H7 (cell line): ENCODE data around the gene AP3S2. TPM values are rescaled to one million over a fixed set of nuclear protein-coding genes. Genes with fewer than 3 reads are reported as not detected.
"Not testable (repeated sequence)": the region's sequence is repeated elsewhere in the genome, so short reads cannot be mapped to it uniquely, and the experiment has no call there.

ENCODE experiments used
- DNase-seq: peaks from one replicate; pipeline ENCODE4 v3.0.0; 2012
- H3K27me3 ChIP-seq: 2 replicates; pipeline ENCODE4 v1.6.0; 2011; ENCODE audit warnings: mild to moderate bottlenecking, low read length; ENCODE audit not compliant: control insufficient read depth, insufficient read depth
- H3K36me3 ChIP-seq: replicated peaks from 2 replicates; pipeline ENCODE4 v1.5.1; 2011; ENCODE audit warnings: low read length; ENCODE audit not compliant: control insufficient read depth, insufficient read depth
- H3K4me3 ChIP-seq: 2 replicates; pipeline ENCODE4 v1.5.1; 2011; ENCODE audit warnings: low read depth, mild to moderate bottlenecking, control low read depth, low read length, moderate library complexity; ENCODE audit not compliant: insufficient read depth
- total RNA-seq: library from RNA; depleted of rRNA; stranded (reverse); fragments of >200 nt; shearing (Covaris generic); gene quantifications from 2 replicates; pipeline ENCODE4 v1.2.3, GENCODE V29; 2014

The AP3S2 gene
- total RNA-seq, 1 experiment from 2014 or later: 39.6 TPM

DNA sequence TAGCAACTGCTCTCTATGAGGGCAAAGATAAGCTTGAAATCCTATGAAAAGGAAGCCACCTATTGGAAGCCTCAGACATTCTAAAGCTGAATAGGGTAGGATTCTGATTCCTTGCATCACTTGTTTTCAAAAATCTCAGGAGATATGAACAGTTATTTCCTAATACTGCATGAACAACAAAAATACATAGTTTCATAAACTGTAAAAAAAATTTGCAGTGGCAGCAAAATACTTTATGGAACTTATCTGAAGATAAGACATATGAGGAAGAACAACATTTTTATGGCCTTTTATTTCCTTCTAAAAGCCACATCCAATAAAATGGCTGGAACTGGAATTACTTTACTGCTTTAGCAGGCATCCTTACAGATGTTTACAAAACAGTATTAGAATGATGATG lies 29.9 kb downstream of the AP3S2 start:
- Histone ChIP-seq H3K4me3 (no peak overlapping the region), H3K36me3 (peaks cover 2% of the 10 kb centered on the region; the same call in 1 of the 2 replicates), H3K27me3 (no peaks in the 10 kb centered on the region)
- no peak for DNase-seq

DNA sequence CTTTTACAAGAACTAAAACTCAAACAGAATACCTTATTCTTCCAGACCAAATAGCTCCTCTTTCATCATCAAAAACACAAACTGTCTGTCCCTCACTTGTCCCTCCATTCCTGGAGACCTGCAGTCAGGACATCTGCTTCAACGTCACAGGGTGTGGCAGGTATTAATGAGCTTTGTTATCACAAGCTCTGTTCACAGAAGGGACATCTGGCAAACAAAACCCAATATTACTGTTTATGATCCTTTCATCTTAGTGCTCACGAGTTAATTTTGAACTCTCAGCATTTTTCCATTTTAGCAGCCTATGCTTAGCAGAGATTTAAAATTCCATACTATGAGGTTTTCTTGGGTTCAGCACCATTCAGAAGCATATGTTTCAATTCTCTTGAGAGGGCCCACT lies 32.9 kb downstream of the AP3S2 start:
- Histone ChIP-seq H3K36me3 (peaks cover 2% of the 10 kb centered on the region; the same call in 1 of the 2 replicates), H3K4me3 (no peak overlapping the region), H3K27me3 (no peaks in the 10 kb centered on the region)
- no peak for DNase-seq

DNA sequence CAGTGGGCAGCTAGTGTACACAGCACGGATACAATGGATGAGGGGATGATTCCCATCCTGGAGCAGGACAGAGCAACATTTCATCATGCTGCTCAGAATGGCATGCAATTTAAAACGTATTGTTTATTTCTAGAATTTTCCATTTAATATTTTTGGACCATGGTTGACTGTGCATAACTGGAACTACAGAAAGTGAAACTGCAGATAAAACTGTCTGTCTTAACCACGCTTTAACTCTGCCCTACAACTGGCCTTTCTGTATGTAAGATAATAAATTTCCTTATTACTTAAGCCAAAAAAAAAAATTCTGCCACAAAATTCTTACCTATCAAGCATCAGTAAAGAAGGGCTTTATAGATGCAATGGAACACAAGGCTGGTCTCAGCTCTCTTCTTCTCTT lies 33.4 kb downstream of the AP3S2 start:
- DNase-seq: no peak
- Histone ChIP-seq H3K4me3 (no peak overlapping the region), H3K36me3 (peaks cover 2% of the 10 kb centered on the region; the same call in 1 of the 2 replicates), H3K27me3 (no peaks in the 10 kb centered on the region)

DNA sequence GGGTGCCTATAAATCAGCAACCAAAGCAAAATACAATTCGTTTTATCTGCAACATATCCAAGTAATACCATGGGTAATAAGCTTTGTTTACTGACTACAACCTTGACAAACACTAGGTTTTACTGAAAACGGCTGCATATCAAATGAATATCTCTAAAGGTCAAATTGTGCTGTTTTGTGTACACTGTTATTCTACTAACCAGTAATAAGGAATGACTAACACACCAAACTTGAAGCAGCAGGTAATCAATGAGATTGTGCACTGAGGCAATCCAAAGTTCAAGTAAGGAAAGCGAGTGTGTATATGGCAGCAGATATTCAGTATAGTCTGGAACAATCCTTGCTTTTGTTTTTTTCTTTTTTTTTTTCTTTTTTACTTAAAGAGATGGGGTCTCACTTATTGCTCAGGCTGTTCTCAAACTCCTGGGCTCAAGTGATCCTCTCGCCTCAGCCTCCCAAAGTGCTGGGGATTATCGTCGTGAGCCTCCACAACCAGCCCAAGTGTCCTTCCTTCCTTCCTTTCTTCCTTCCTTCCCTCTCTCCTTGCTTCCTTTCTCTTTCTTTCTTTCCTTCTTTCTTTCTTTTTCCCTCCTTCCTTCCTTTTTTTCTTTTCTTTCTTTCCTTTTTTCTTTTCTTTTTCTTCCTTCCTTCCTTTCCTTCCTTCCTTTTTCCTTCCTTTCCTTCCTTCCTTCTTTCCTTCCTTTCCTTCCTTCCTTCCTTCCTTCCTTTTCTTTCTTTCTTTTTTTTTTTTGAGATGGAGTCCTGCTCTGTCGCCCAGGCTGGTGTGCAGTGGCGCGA lies 34.9 kb downstream of the AP3S2 start:
- no peak for DNase-seq
- no peaks in the 10 kb centered on the region for H3K27me3 ChIP-seq
- H3K36me3 ChIP-seq: no peaks in the 10 kb centered on the region; the same call in 1 of the 2 replicates
- H3K4me3 ChIP-seq: no peak overlapping the region

DNA sequence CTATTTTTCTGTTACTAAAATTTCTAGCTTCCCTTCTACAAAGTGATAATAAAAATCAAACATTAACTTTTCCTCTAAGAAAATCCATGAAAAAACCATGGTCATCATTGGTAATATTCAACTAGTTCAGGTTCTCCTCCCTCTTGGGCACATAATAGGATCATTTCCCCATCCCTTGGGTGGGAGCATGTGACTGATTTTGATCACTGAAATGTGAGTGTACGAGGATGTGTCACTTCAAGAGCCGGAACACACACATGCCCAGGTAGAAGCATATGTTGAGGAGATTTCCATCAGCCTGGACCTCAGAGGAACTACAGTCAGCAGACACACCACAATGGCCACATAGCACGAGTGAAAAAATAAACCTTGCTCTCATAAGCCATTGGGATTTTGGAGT lies 36.1 kb downstream of the AP3S2 start:
- Histone ChIP-seq H3K36me3 (no peaks in the 10 kb centered on the region; the same call in 1 of the 2 replicates), H3K4me3 (no peak overlapping the region), H3K27me3 (no peaks in the 10 kb centered on the region)
- DNase-seq: no peak

DNA sequence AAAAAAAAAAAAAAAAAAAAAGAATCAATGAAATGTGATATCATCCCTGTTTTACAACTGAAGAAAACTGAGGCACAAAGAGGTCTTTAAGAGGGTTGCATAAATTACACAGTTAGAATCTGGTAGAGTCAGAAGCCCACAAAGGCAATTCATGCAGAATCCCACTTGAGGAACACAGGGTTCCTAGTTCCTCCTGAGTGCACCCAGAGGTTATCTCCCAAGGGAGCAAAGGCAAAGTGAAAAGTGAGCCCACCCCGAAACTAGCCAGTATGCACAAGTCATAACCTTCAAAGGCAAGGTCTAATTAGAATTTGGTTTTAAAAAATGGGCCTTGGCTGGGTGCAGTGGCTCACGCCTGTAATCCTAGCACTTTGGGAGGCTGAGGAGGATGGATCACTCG lies 37.8 kb downstream of the AP3S2 start:
- Histone ChIP-seq H3K36me3 (peaks cover 3% of the 10 kb centered on the region; the same call in 1 of the 2 replicates), H3K4me3 (no peak overlapping the region), H3K27me3 (no peaks in the 10 kb centered on the region)
- DNase-seq: no peak

DNA sequence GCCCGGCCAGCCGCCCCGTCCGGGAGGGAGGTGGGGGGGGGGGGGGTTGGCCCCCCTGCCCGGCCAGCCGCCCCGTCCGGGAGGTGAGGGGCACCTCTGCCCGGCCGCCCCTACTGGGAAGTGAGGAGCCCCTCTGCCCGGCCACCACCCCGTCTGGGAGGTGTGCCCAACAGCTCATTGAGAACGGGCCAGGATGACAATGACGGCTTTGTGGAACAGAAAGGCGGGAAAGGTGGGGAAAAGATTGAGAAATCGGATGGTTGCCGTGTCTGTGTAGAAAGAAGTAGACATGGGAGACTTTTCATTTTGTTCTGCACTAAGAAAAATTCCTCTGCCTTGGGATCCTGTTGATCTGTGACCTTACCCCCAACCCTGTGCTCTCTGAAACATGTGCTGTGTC lies 38.9 kb downstream of the AP3S2 start:
- H3K4me3 ChIP-seq, H3K27me3 ChIP-seq, H3K36me3 ChIP-seq, DNase-seq: not testable (repeated sequence)

DNA sequence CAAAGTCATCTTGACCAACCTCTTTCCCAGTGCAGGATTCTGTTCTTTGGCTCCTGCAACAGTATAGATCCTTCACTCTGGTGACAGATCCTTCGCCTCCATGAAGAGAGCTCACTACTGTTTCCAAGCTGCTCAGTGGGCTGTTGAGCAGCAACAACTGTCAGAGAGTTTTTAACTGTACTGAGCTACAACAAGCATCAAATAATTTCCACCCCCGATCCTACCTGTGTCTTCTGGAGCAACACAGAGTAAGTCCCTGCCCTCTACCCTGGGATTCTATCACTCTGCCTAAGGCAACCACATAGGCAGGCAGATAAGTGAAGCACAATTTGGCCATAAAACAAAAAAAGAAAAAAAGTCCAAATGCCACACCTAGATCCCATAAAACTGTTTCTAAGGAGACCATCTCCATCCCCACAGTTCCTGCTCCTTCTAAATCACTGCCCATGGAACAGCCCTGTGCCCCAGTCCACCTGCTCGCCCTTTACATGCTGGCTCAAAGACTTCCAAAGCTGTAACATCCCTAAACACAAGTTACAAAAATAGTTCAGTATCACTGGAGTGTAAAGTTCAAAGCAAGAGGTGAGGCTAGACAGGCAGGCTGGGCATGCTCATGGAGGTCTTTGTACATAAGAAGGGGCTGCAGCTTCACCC lies 41.3 kb downstream of the AP3S2 start:
- Histone ChIP-seq H3K4me3 (no peak overlapping the region), H3K36me3 (peaks cover 4% of the 10 kb centered on the region), H3K27me3 (no peaks in the 10 kb centered on the region)
- no peak for DNase-seq

DNA sequence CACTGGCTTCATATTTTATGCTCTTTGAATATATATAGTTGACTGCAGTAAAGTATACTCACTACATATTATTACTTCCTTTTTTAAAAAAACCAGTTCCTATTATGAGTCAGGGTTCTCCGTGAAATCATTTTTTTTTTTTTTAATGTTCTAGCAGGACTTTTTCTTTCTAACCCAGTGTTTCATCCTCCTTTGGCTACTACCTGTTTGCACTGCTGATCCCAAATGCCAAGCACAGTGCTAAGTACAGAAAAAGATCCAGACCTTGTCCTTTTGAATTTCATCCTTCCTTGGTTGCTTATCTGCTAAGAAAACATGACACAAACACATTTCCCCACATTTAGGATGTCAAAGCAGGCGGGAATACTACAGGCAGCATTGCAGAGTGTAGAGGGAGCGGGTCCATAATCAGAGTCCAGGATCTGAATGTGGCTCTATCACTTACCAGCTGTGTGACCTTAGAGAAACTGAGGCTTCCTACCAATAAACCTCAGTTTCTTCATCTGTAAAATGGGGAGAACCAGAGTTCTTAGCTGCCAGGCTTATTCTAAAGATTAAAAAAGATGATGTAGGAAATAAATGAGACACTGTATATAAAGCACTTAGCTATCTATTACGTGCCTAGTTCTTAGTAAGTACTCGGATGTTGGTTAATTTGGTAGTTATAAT lies 42.0 kb downstream of the AP3S2 start:
- Histone ChIP-seq H3K36me3 (peaks cover 4% of the 10 kb centered on the region), H3K27me3 (no peaks in the 10 kb centered on the region), H3K4me3 (no peak overlapping the region)
- DNase-seq: no peak

DNA sequence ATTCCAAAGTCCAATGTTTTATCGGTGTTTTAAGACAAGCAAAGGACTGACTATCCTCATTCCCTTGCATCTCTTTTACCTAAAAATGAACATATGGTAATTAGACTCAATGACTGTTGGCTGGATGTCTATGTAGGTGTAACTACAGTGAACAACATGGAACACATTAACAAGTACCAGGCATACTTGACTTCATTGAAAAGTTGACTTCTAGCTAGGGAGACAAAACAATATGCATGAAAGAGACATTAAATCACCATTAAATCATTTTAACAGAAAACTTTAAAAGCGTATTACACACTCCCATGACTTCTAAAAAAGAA lies 44.9 kb downstream of the AP3S2 start:
- DNase-seq: no peak
- Histone ChIP-seq H3K27me3 (no peaks in the 10 kb centered on the region), H3K36me3 (peaks cover 4% of the 10 kb centered on the region), H3K4me3 (no peak overlapping the region)

DNA sequence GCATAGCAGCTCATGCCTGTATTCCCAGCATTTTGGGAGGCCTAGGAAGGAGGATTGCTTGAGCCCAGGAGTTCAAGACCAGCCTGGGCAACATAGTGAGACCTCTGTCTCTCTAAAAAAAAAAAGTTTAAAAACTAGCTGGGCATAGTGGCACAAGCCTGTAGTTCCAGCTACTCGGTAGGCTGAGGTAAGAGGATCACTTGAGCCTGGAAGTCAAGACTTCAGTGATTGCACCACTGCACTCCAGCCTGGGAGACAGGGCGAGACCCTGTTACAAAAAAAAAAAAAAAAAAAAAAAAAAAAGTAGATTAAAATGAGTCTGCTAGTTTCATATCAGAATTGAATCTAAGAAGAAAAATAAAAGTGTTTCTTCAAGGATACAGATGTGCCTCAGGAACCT lies 46.7 kb downstream of the AP3S2 start:
- no peak for DNase-seq
- Histone ChIP-seq H3K4me3 (no peak overlapping the region), H3K36me3 (peaks cover 1% of the 10 kb centered on the region), H3K27me3 (no peaks in the 10 kb centered on the region)

DNA sequence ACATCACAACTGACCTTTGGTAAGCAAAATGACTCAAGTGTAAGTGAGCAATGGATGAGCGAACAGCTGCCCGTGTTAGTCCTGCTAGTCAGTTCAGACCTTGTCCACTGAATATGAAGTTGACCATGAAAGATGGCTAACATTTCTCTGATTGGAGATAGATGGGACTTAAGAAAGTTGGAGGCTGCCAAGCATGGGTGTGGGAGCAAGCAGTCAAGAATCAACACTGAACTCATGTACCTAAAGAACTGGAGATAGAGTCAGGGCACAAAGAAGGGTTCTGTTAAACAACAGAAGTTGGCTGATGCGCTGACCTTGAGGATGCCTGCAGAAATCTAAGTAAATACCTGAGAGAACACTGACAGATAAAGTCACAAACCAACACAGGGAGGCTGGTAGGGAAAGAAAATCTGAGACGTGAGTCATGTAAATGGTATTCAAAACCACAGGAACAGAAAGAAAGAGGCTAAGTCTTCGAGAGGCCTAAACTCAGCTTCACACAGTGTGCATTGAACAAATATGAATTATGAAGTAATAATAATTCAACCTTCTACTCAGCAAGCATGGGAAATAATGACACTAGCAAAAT lies 48.4 kb downstream of the AP3S2 start:
- DNase-seq: no peak
- H3K27me3 ChIP-seq: no peaks in the 10 kb centered on the region
- peaks cover 1% of the 10 kb centered on the region for H3K36me3 ChIP-seq
- H3K4me3 ChIP-seq: no peak overlapping the region

DNA sequence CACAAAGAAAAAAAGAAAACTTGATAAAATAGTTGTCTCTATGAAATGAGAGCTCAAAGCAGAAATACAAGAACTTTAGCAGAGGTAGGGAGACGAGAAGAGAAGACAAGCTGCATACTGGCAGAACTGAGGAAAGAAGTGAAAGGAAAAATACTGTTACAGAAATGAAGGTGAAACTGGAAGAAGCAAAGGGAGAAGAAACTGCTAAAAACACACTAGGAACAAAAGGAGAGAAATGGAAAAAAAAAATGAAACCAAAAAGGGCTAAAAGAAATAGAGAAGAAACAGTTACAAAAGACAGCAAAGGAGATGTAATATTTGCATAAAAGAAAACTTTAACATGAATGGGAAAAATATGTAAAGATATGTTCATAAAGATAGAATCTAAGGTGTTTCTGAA lies 51.8 kb downstream of the AP3S2 start:
- no peak for DNase-seq
- peaks cover 1% of the 10 kb centered on the region for H3K36me3 ChIP-seq
- H3K27me3 ChIP-seq: no peaks in the 10 kb centered on the region
- H3K4me3 ChIP-seq: no peak overlapping the region

DNA sequence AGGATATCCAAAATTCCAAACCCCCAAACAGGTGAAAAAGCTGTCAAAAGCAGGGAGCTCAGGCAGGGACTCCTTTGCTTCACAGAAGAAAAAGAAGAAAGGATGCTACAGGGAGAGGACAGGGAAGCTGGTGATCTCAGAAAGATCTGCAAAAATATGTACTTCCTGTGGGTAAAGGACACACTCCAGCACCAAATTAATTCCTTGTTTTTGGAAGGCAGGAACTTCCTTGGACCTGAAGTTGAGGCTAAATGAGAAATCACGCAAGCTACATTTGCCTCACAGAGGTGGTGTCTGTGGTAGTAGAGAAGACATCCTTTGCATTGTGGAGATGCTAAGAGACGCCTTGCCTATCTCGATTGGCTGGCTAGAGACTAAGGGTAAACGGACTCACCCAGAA lies 52.5 kb downstream of the AP3S2 start:
- peaks cover 3% of the 10 kb centered on the region for H3K36me3 ChIP-seq
- no peak for DNase-seq
- H3K27me3 ChIP-seq: no peaks in the 10 kb centered on the region
- H3K4me3 ChIP-seq: no peak overlapping the region
